Peyer's patch (tissue), 4 donors: ENCODE measurements around the gene ZWILCH. TPM values are rescaled to one million over a fixed set of nuclear protein-coding genes. Genes with fewer than 3 reads are reported as not detected.

Source experiments
- DNase-seq, 3 donors: peaks; one replicate each; pipeline ENCODE4 v3.0.0-alpha.2; 2017 to 2019
- H3K27ac ChIP-seq, 4 donors: fragments of 200-600 bp; sonication (generic); one replicate each; pipeline ENCODE4 v1.5.1; 2016 to 2019
- H3K27me3 ChIP-seq, 2 donors: fragments of 200-600 bp; sonication (generic); one replicate each; pipeline ENCODE4 v1.5.1; 2019
- H3K36me3 ChIP-seq, 3 donors: fragments of 200-600 bp; sonication (generic); one replicate each; pipeline ENCODE4 v1.5.1; 2016 to 2019
- H3K4me1 ChIP-seq, 4 donors: fragments of 200-600 bp; sonication (generic); one replicate each; pipeline ENCODE4 v1.5.1; 2016 to 2019
- H3K4me3 ChIP-seq, 4 donors: fragments of 200-600 bp; sonication (generic); 1 replicate in 3 of 4; 2 replicates in 1 of 4; pipeline ENCODE4 v1.5.1; 2016 to 2019; ENCODE audit warnings: mild to moderate bottlenecking in 1 of 4
- H3K9me3 ChIP-seq, 4 donors: fragments of 200-600 bp; sonication (generic); one replicate each; pipeline ENCODE4 v1.5.1; 2016 to 2019; ENCODE audit warnings: mild to moderate bottlenecking in 1 of 4
- CTCF ChIP-seq, 6 experiments: fragments of 450-650 bp in 4 of 6; fragments of 200-600 bp in 2 of 6; sonication (generic) in 1 of 6; IDR thresholded peaks; one replicate each; pipeline ENCODE4 v1.5.1; 2017 to 2019; ENCODE audit warnings: antibody characterized with exemption in 6 of 6, mild to moderate bottlenecking in 3 of 6, moderate library complexity in 1 of 6
- POLR2A ChIP-seq, 2 donors: fragments of 450-650 bp; IDR thresholded peaks; one replicate each; pipeline ENCODE4 v1.5.1; 2017; ENCODE audit warnings: antibody characterized with exemption in 2 of 2, mild to moderate bottlenecking in 2 of 2, moderate library complexity in 2 of 2
- total RNA-seq, 4 donors: library from RNA; depleted of rRNA; stranded (reverse); fragments of >200 nt; gene quantifications; one replicate each; pipeline ENCODE4 v1.1.0, GENCODE V29; 2016

ZWILCH gene
- total RNA-seq, 4 donors from 2014 or later, result 3.6 to 11.2 (median 6.7) TPM

GRCh38 chr15:66476535-66476934 is 28.6 kb upstream of the ZWILCH start:
- no peak overlapping the region for H3K4me3 ChIP-seq
- no peak for TF ChIP-seq CTCF (IDR thresholded peaks at IDR 0.05)
- TF ChIP-seq POLR2A (IDR thresholded peaks at IDR 0.05), result no peak
- no peaks in the 10 kb centered on the region for H3K27me3 ChIP-seq
- H3K9me3 ChIP-seq, result no peaks in the 10 kb centered on the region
- peaks cover 0 to 6% (median 0%) of the 10 kb centered on the region in 4 donors for H3K4me1 ChIP-seq
- peaks cover 0 to 1% (median 0%) of the 10 kb centered on the region in 3 donors for H3K36me3 ChIP-seq
- H3K27ac ChIP-seq, result no peak overlapping the region
- DNase-seq, result no peak

GRCh38 chr15:66477011-66477410 is 28.1 kb upstream of the ZWILCH start:
- no peak for TF ChIP-seq CTCF (IDR thresholded peaks at IDR 0.05)
- TF ChIP-seq POLR2A (IDR thresholded peaks at IDR 0.05), result no peak
- H3K27me3 ChIP-seq, result no peaks in the 10 kb centered on the region
- H3K27ac ChIP-seq, result no peak overlapping the region
- peaks cover 0 to 6% (median 0%) of the 10 kb centered on the region in 3 donors for H3K36me3 ChIP-seq
- no peak for DNase-seq
- no peak overlapping the region for H3K4me3 ChIP-seq
- H3K4me1 ChIP-seq, result peaks cover 0 to 6% (median 0%) of the 10 kb centered on the region in 4 donors
- H3K9me3 ChIP-seq, result no peaks in the 10 kb centered on the region

- Histone ChIP-seq H3K36me3 (peaks cover 0 to 10% (median 0%) of the 10 kb centered on the region in 3 donors), H3K4me1 (no peaks in the 10 kb centered on the region), H3K4me3 (no peak overlapping the region), H3K9me3 (no peaks in the 10 kb centered on the region), H3K27me3 (no peaks in the 10 kb centered on the region), H3K27ac (no peak overlapping the region)
- TF ChIP-seq POLR2A (IDR thresholded peaks at IDR 0.05), result no peak
- no peak for TF ChIP-seq CTCF (IDR thresholded peaks at IDR 0.05)
- no peak for DNase-seq
Observed at GRCh38 chr15:66480267-66480666, 24.9 kb upstream of the ZWILCH start.

GRCh38 chr15:66481107-66481856 is 23.8 kb upstream of the ZWILCH start:
- Histone ChIP-seq H3K4me3 (no peak overlapping the region), H3K27me3 (no peaks in the 10 kb centered on the region), H3K36me3 (peaks cover 0 to 10% (median 0%) of the 10 kb centered on the region in 3 donors), H3K9me3 (no peaks in the 10 kb centered on the region), H3K27ac (no peak overlapping the region), H3K4me1 (no peaks in the 10 kb centered on the region)
- DNase-seq, result no peak
- TF ChIP-seq POLR2A (IDR thresholded peaks at IDR 0.05), result no peak

- Histone ChIP-seq H3K9me3 (no peaks in the 10 kb centered on the region), H3K27me3 (no peaks in the 10 kb centered on the region), H3K4me3 (no peak overlapping the region), H3K27ac (no peak overlapping the region), H3K36me3 (peaks cover 0 to 17% (median 0%) of the 10 kb centered on the region in 3 donors), H3K4me1 (no peaks in the 10 kb centered on the region)
- no peak for DNase-seq
- TF ChIP-seq CTCF (IDR thresholded peaks at IDR 0.05) (no peak), POLR2A (IDR thresholded peaks at IDR 0.05) (no peak)
Observed at GRCh38 chr15:66482539-66482938, 22.6 kb upstream of the ZWILCH start.

GRCh38 chr15:66483131-66483566 is 22.0 kb upstream of the ZWILCH start:
- H3K4me3 ChIP-seq, result no peak overlapping the region
- H3K4me1 ChIP-seq, result no peaks in the 10 kb centered on the region
- H3K27ac ChIP-seq, result no peak overlapping the region
- H3K36me3 ChIP-seq, result peaks cover 0 to 23% (median 0%) of the 10 kb centered on the region in 3 donors
- H3K27me3 ChIP-seq, result no peaks in the 10 kb centered on the region
- TF ChIP-seq CTCF (IDR thresholded peaks at IDR 0.05) (no peak), POLR2A (IDR thresholded peaks at IDR 0.05) (no peak)
- DNase-seq, result no peak
- H3K9me3 ChIP-seq, result no peaks in the 10 kb centered on the region
